Adipocyte (in vitro differentiated cells): ENCODE results near the gene AMMECR1.
"Not testable (repeated sequence)": the region's sequence is repeated elsewhere in the genome, so short reads cannot be mapped to it uniquely, and the experiment has no call there.

Source experiments
- DNase-seq: peaks from one replicate; pipeline ENCODE4 v3.0.0-alpha.2; 2015; ENCODE audit warnings: low read depth
- H3K27me3 ChIP-seq: replicated peaks from 2 replicates; pipeline ENCODE4 v1.7.0; 2013; ENCODE audit warnings: mild to moderate bottlenecking, low read length, moderate library complexity; ENCODE audit not compliant: control insufficient read depth, insufficient read depth
- H3K36me3 ChIP-seq: 2 replicates; pipeline ENCODE4 v1.7.0; 2013; ENCODE audit warnings: low read length, mild to moderate bottlenecking, moderate library complexity; ENCODE audit not compliant: control insufficient read depth, insufficient read depth, severe bottlenecking
- H3K4me1 ChIP-seq: 2 replicates; pipeline ENCODE4 v1.7.0; 2013; ENCODE audit warnings: mild to moderate bottlenecking, low read length, moderate library complexity; ENCODE audit not compliant: control insufficient read depth, insufficient read depth
- H3K4me3 ChIP-seq: 2 replicates; pipeline ENCODE4 v1.7.0; 2013; ENCODE audit warnings: mild to moderate bottlenecking, low read length, moderate library complexity
- H3K9ac ChIP-seq: 2 replicates; pipeline ENCODE4 v1.7.0; 2013; ENCODE audit warnings: mild to moderate bottlenecking, low read length, moderate library complexity
- H3K9me3 ChIP-seq: 2 replicates; pipeline ENCODE4 v1.7.0; 2013; ENCODE audit warnings: mild to moderate bottlenecking, low read length, moderate library complexity; ENCODE audit not compliant: control insufficient read depth

Gene AMMECR1

DNA sequence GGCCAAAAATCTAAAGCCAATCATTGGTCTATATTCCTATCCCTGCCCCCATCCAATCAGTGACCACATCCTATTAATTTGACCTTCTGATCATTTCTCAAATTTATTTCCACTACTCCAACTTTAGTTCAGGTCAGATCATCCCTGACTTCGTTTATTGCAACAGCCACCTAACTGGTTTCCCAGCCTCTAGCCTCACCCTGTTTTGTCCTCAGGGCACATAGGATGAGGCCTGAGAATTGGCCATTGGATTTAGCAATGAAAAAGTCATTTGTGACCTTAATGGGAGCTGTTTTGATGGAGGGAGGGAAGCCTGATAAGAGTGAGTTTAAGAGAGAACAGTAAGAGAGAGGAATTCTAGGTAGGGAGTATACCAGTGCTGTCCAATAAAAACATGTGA is 155.0 kb downstream of the AMMECR1 start:
- H3K9me3 ChIP-seq: no peaks in the 10 kb centered on the region
- peaks cover 9% of the 10 kb centered on the region for H3K4me1 ChIP-seq
- no peak overlapping the region for H3K9ac ChIP-seq
- H3K4me3 ChIP-seq: no peak overlapping the region
- peaks cover 2% of the 10 kb centered on the region for H3K27me3 ChIP-seq
- H3K36me3 ChIP-seq: no peaks in the 10 kb centered on the region
- no peak for DNase-seq

DNA sequence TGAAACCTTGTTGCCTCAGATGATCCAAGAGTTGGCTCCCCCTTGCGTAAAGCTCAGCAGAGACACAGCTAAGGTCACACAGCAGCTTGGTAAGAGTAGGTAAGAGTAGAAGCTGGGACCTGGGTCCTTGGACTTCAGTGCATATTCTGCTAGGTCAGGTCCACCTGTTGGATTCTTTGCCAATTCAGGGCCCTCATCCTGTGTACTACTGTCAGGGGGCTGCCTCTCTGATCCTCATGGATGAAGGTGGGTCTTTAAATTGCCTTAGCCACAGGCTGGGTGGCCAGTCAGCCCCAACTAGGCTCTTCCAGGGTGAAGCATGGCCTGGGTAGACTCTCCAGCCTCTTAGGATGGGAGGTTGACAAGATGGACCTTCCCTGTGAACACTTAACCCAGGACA is 155.8 kb downstream of the AMMECR1 start:
- no peak overlapping the region for H3K4me3 ChIP-seq
- H3K27me3 ChIP-seq: peaks cover 7% of the 10 kb centered on the region
- no peaks in the 10 kb centered on the region for H3K36me3 ChIP-seq
- no peak for DNase-seq
- peaks cover 9% of the 10 kb centered on the region for H3K4me1 ChIP-seq
- no peak overlapping the region for H3K9ac ChIP-seq
- H3K9me3 ChIP-seq: no peaks in the 10 kb centered on the region

DNA sequence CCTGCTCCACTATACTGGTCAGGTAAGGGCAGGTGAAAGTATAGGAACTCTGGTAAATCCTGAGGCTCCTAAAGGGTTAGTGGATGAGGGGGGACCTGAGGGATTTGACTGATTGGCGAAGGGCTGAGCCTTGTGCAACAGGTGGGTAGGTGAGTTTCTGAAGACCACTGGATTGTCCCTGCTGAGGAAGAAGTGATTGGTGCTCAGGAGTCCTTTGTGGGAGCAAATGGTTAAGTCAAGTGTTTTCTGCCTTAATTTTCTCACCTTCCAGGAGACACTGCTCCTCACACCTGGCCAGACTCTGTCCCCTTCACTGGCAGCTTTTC is 156.6 kb downstream of the AMMECR1 start:
- H3K4me3 ChIP-seq: no peak overlapping the region
- H3K9ac ChIP-seq: no peak overlapping the region
- H3K27me3 ChIP-seq: peaks cover 10% of the 10 kb centered on the region
- H3K36me3 ChIP-seq: no peaks in the 10 kb centered on the region
- DNase-seq: no peak
- H3K4me1 ChIP-seq: peaks cover 9% of the 10 kb centered on the region
- no peaks in the 10 kb centered on the region for H3K9me3 ChIP-seq

DNA sequence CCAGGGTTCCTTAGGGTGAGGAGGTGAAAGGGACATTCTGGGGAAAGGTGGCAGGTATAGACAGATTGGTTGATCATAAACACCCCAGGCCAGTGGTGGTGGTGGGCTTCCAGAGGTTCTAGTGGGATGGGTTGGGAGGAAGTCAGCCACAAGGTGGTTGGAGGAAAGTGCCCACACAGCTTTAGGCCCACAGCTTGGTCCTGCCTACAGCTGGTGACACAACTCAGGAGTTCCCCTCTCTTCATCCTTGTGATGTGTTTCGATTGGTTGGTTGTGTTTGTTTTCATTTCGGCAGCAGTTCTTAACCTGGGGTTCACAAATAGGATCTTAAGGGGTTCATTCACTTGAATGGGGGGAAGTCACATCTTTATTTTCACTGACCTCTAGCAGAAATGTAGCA is 158.0 kb downstream of the AMMECR1 start:
- no peak for DNase-seq
- Histone ChIP-seq H3K4me3 (no peak overlapping the region), H3K36me3 (no peaks in the 10 kb centered on the region), H3K27me3 (peaks cover 13% of the 10 kb centered on the region), H3K4me1 (peaks cover 9% of the 10 kb centered on the region), H3K9me3 (no peaks in the 10 kb centered on the region), H3K9ac (no peak overlapping the region)

DNA sequence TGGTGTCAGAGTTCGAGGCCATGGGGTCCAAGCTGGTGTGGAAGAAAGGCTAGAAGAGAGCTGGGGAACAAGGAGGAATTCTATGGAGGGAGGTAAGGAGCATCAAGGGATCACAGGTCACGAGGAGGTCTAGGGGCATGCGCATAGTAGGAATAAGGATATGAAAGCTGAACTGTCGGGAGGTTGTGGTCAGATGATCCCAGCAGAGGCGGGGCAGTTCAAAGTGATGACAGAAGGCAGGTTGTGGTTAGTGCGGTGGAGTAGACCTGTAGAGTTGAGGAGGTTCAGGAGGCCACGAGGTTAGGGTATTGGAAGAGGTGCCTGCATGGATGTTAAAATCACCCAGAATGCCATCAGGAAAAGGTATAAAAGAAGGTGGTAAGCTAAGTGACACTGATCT is 158.7 kb downstream of the AMMECR1 start:
- DNase-seq: no peak
- Histone ChIP-seq H3K27me3 (peaks cover 13% of the 10 kb centered on the region), H3K9ac (no peak overlapping the region), H3K36me3 (no peaks in the 10 kb centered on the region), H3K4me3 (no peak overlapping the region), H3K9me3 (no peaks in the 10 kb centered on the region), H3K4me1 (peaks cover 9% of the 10 kb centered on the region)

DNA sequence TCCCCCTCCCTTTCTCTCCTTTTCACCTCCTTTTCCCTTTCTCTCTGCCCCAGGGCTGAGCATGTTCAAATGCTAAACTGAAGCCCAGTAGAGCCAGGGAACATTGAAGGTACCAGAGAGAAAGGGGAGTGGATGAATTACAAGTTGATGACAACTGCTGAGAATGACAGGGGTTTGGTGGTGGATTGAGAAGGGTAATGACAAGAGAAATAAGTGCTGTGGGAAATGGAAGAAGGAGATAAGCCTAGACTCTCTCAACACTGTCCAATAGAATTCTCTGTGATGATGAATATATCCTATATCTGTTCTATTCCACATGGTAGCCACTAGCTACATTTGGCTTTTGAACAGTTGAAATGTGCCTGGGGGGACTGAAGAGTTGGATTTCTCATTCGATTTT is 160.4 kb downstream of the AMMECR1 start:
- no peak for DNase-seq

DNA sequence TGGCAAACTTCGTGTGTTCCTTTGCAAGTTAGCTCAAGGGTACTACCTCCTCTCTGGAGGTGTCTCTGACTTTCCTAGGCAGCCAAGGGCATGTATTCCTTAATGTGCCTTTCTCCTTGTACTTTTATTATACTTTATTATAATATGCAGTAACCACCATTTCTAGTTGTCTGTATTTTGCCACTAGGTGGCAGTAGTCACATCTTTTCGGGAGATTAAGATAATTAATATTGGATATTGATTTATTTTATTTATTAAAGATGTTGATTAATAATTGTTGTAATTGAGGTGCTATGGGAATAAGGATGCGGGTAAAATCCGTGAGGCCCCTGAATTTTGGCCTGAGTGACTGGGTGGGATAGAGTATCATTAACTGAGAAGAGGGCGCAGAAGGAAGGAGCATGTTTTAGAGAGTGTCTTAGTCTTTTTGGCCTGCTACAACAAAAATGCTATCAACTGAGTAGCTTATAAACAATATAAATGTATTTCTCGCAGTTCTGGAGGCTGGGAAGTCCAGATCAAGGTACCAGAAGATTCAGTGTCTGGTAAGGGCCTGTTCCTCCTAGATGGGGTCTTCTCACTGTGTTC is 161.6 kb downstream of the AMMECR1 start:
- Histone ChIP-seq H3K4me1 (peaks cover 5% of the 10 kb centered on the region), H3K36me3 (no peaks in the 10 kb centered on the region), H3K4me3 (no peak overlapping the region), H3K9me3 (no peaks in the 10 kb centered on the region), H3K27me3 (peaks cover 13% of the 10 kb centered on the region), H3K9ac (no peak overlapping the region)
- peak; percentile 62 for DNase-seq

More for the DNA sequence above, 160.4 kb downstream of the AMMECR1 start:
- Histone ChIP-seq H3K9me3 (no peaks in the 10 kb centered on the region), H3K9ac (no peak overlapping the region), H3K4me1 (peaks cover 9% of the 10 kb centered on the region), H3K4me3 (no peak overlapping the region), H3K27me3 (peaks cover 13% of the 10 kb centered on the region), H3K36me3 (no peaks in the 10 kb centered on the region)

DNA sequence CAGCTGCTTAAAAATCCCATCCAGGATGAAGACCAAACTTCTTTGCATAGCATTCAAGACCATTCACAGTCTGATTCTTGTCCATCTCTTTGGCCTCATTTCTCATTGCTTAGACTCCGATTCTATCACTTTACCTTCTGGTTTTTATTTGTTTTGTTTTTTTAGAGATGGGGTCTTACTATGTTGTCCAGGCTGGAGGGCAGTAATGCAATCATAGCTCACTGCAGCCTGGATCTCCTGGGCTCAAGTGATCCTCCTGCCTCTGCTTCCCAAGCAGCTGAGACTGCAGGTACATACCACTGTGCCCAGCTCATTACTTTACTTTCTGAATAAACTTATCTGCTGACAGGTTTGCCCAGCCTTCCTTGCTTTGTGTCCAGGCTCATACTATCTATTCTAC is 162.1 kb downstream of the AMMECR1 start:
- Histone ChIP-seq H3K9me3 (no peaks in the 10 kb centered on the region), H3K36me3 (no peaks in the 10 kb centered on the region), H3K4me3 (no peak overlapping the region), H3K27me3 (peaks cover 13% of the 10 kb centered on the region), H3K4me1 (peaks cover under 1% of the 10 kb centered on the region), H3K9ac (no peak overlapping the region)
- no peak for DNase-seq

DNA sequence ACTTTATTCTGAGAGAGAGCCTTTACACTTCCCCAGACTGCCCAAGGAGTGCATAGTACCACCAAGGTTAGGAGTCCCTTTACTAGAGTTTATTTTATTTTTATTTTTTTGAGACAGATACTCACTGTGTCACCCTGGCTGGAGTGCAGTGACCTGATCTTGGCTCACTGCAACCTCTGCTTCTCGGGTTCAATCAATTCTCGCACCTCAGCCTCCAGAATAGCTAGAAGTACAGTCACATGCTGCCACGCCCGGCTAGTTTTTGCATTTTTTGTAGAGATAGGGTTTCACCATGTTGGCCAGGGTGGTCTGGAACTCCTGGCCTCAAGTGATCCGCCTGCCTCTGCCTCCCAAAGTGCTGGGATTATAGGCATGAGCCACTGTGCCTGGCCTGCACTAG is 163.6 kb downstream of the AMMECR1 start:
- not testable (repeated sequence) for H3K4me1 ChIP-seq, H3K36me3 ChIP-seq, DNase-seq, H3K9ac ChIP-seq, H3K4me3 ChIP-seq, H3K9me3 ChIP-seq
- H3K27me3 ChIP-seq: peaks cover 17% of the 10 kb centered on the region

DNA sequence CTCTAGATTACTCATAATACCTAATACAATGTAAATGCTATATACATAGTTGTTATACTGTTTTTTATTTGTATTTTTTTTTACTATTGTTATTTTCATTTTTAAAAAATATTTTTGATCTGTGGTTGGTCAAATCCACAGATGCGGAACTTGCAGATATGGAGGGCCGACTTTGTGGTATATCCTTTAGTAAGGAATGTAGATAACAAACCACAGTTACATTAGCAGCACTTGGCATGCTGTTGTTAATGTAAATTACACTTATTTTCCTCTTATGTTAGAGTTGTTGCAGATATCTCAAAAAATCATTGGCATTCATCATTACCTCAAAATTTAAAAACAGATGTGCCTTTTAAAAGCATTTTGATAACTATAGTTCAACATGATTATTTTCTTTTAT is 164.0 kb downstream of the AMMECR1 start:
- DNase-seq: no peak
- no peaks in the 10 kb centered on the region for H3K4me1 ChIP-seq
- H3K27me3 ChIP-seq: peaks cover 14% of the 10 kb centered on the region
- no peaks in the 10 kb centered on the region for H3K9me3 ChIP-seq
- H3K36me3 ChIP-seq: no peaks in the 10 kb centered on the region
- no peak overlapping the region for H3K4me3 ChIP-seq
- H3K9ac ChIP-seq: no peak overlapping the region

DNA sequence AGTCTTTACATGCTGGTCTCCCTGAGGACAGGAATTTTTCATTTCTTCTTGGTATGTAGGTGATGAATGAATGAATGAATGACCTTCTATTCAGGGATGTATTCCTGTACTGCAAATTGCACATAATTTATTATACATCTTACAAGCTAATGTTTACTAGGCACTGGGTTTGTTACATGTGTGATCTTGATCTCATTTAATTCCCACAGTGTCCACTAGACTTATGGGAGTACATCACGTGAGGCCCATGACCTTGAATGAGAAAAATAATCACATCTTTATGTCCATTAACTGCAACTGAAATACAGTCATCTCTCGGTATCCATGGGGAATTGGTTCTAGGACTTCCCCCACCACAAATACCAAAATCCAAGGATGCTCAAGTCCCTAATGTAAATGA is 164.6 kb downstream of the AMMECR1 start:
- H3K4me3 ChIP-seq: no peak overlapping the region
- DNase-seq: no peak
- H3K9ac ChIP-seq: no peak overlapping the region
- no peaks in the 10 kb centered on the region for H3K4me1 ChIP-seq
- H3K36me3 ChIP-seq: no peaks in the 10 kb centered on the region
- no peaks in the 10 kb centered on the region for H3K9me3 ChIP-seq
- peaks cover 16% of the 10 kb centered on the region for H3K27me3 ChIP-seq

DNA sequence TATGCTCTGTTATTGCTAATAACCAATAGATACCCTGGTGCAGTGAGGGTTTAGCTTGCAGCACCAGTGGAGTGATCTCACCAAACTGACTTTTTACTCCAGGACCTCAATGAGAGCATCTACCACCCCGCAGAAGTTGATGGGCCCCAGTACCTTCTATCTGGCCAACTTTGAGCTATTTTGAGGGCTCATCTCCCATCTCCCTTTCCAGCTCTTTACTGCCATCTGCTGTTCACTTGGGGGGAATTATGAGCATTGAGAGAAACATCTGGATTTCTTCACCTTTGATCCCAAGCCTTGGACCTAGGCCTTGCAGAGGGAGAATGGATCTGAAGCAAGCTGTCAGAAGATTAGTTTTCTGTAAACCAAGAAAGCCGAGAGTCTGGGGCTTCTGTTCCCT is 171.4 kb downstream of the AMMECR1 start:
- no peak overlapping the region for H3K4me3 ChIP-seq
- peaks cover 13% of the 10 kb centered on the region for H3K27me3 ChIP-seq
- no peaks in the 10 kb centered on the region for H3K36me3 ChIP-seq
- H3K4me1 ChIP-seq: peaks cover 28% of the 10 kb centered on the region
- H3K9me3 ChIP-seq: peaks cover 4% of the 10 kb centered on the region
- peak; percentile 75 for DNase-seq
- H3K9ac ChIP-seq: no peak overlapping the region
